PFSK-1 (cell line): ENCODE data around the gene FRMD4A.

Experiments used
- FOXP2 ChIP-seq: optimal IDR thresholded peaks from 2 replicates; pipeline ENCODE3; 2011; ENCODE audit warnings: borderline replicate concordance, control low read depth, inconsistent platforms; ENCODE audit not compliant: insufficient read depth; ENCODE audit errors: extremely low read length, extremely low read depth
- POLR2AphosphoS5 ChIP-seq: IDR thresholded peaks from 2 replicates; pipeline ENCODE4 v1.6.1; 2012; ENCODE audit warnings: low read depth, mild to moderate bottlenecking, control low read depth, low read length, moderate library complexity
- SIN3A ChIP-seq: IDR thresholded peaks from 2 replicates; pipeline ENCODE4 v1.6.1; 2012; ENCODE audit warnings: mild to moderate bottlenecking, low read length, moderate library complexity, borderline replicate concordance; ENCODE audit not compliant: insufficient read depth
- TAF1 ChIP-seq: IDR thresholded peaks from 2 replicates; pipeline ENCODE4 v1.6.1; 2012; ENCODE audit warnings: low read length, control low read depth, borderline replicate concordance; ENCODE audit not compliant: insufficient read depth
- TF ChIP-seq, protein P1 (sequence below), 2 experiments: IDR thresholded peaks; 2 replicates each; pipeline versions ENCODE4 v1.6.1 to v1.8.0; 2011 to 2012; ENCODE audit warnings: low read depth in 2 of 2, low read length in 2 of 2, control low read depth in 1 of 2, inconsistent platforms in 1 of 2, mild to moderate bottlenecking in 1 of 2, moderate library complexity in 1 of 2; ENCODE audit not compliant: insufficient read depth in 1 of 2

The FRMD4A gene

DNA sequence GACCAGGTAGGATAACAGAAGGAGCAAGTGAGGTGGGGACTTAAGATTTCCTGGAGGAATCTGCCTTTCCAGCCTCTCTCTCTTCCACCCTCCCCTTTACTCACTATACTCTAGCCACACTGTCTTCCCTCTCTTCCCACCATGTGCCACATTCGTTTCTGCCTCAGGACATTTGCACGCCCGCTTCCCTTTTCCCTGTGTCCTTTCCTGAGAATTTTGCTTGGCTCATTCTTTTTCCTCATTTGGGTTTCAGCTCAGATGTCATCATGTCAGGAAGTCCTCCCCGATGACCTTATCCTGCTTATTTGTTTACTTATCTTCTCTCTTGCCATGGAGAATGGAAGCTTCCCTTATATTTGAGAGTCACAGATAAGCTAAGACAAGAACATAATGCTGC lies 380.2 kb downstream of the FRMD4A start:
- TF ChIP-seq FOXP2 (no peak), TAF1 (no peak), POLR2AphosphoS5 (no peak), SIN3A (no peak)
- TF ChIP-seq, protein P1, sequence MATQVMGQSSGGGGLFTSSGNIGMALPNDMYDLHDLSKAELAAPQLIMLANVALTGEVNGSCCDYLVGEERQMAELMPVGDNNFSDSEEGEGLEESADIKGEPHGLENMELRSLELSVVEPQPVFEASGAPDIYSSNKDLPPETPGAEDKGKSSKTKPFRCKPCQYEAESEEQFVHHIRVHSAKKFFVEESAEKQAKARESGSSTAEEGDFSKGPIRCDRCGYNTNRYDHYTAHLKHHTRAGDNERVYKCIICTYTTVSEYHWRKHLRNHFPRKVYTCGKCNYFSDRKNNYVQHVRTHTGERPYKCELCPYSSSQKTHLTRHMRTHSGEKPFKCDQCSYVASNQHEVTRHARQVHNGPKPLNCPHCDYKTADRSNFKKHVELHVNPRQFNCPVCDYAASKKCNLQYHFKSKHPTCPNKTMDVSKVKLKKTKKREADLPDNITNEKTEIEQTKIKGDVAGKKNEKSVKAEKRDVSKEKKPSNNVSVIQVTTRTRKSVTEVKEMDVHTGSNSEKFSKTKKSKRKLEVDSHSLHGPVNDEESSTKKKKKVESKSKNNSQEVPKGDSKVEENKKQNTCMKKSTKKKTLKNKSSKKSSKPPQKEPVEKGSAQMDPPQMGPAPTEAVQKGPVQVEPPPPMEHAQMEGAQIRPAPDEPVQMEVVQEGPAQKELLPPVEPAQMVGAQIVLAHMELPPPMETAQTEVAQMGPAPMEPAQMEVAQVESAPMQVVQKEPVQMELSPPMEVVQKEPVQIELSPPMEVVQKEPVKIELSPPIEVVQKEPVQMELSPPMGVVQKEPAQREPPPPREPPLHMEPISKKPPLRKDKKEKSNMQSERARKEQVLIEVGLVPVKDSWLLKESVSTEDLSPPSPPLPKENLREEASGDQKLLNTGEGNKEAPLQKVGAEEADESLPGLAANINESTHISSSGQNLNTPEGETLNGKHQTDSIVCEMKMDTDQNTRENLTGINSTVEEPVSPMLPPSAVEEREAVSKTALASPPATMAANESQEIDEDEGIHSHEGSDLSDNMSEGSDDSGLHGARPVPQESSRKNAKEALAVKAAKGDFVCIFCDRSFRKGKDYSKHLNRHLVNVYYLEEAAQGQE (IDR thresholded peaks at IDR 0.05; ENCODE audit: insufficient read depth in 1 of 2, low read depth in 2 of 2, low read length in 2 of 2), result no peak

DNA sequence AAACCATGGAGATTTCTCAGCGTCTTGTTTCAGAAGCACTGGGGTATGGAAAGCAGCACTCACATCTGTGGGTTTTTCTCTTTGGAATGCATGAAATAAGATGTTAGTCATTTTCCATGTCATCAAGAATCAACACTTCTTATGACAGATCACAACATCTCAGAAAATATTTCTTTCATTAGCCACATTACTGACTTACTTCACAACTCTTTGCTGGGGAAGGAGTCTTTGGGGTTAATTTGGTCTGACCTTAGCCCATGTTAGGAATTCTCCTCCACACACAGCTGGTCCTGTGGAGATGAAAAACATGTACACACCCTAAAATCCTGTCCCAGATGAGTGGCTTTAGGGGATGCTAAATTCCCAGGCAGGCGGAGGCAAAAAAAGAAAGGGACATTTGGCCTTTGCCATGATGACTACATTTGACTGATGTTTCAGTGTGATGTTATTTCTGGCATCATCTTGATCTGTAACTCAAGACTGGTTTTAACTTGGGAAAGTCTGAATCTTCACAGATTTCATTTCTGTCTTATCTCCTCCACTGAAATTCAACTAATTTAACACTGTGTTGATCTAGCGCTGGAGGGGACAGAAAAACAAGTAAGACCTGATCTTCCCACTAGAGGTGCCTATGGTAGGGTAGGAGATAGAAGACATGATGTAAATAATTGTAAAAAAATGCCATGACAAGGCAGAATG lies 380.7 kb downstream of the FRMD4A start:
- TF ChIP-seq, protein P1 (IDR thresholded peaks at IDR 0.05; ENCODE audit: insufficient read depth in 1 of 2, low read depth in 2 of 2, low read length in 2 of 2), result no peak
- TF ChIP-seq TAF1 (no peak), SIN3A (no peak), POLR2AphosphoS5 (no peak), FOXP2 (no peak)

DNA sequence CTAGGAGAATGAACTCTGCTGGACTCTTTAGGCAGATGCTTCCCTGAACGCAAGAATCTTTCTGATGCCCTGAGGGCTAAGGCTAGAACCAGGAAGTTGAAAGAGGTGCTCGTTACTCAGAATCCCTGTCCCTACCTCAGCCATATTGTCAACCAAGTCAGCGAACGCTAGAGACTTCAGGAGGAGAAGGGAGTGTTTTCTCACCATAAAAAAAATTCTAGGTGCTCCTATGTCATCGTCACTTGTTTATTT lies 384.6 kb downstream of the FRMD4A start:
- TF ChIP-seq SIN3A (no peak), TAF1 (no peak), FOXP2 (no peak), POLR2AphosphoS5 (no peak)
- TF ChIP-seq, protein P1 (IDR thresholded peaks at IDR 0.05; ENCODE audit: insufficient read depth in 1 of 2, low read depth in 2 of 2, low read length in 2 of 2), result no peak

DNA sequence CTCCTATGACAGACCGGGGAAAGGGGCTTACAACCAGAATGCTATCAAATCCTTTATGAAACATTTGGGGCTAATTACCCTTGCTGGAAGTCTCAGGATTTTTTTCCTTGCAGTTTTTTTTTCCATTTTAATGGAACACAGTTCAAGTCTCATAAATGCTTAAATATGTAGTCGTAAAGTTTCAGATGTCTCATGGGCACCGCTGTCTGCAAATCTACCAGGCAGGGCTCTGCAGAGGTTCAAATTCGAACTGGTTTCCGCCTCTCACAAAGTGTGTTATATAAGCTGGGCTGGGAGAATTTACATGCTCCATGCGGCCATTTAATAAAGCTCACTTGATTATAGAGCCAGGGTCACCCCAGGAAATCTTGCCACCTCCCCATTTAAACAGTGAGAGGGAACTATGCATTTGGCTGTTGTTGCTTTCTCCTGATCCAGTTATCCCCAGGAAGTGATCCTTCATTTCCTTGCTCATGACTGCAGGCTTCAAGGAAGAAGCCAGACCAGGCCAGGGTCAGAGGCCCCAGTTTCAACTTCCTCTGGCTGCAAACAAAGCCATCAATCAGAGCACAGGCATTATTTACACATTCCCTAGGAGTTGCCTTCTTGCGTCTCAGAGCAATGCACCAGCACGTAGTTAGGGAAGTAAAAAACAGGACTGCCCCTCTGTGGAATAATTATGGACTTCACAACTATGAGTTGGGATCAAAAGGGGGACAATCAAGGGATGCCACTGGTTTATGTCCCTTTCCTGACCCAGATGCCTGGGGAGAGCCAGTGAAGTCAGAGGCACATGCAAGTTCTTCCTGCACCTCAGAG lies 385.1 kb downstream of the FRMD4A start:
- TF ChIP-seq, protein P1 (IDR thresholded peaks at IDR 0.05; ENCODE audit: insufficient read depth in 1 of 2, low read depth in 2 of 2, low read length in 2 of 2), result no peak
- TF ChIP-seq FOXP2, result peak; percentile 27
